Mucosa of rectum (tissue), 2 donors: ENCODE measurements around the gene LRMDA.

ENCODE experiments used
- H3K27ac ChIP-seq, 2 donors: one replicate each; pipeline ENCODE4 v1.7.0; 2013; ENCODE audit warnings: inconsistent platforms in 2 of 2, low read depth in 2 of 2, low read length in 2 of 2
- H3K27me3 ChIP-seq, 2 donors: one replicate each; pipeline ENCODE4 v1.7.0; 2013; ENCODE audit warnings: low read length in 2 of 2; ENCODE audit not compliant: control insufficient read depth in 2 of 2, insufficient read depth in 2 of 2
- H3K36me3 ChIP-seq, 2 donors: one replicate each; pipeline ENCODE4 v1.7.0; 2013; ENCODE audit warnings: low read length in 2 of 2; ENCODE audit not compliant: control insufficient read depth in 2 of 2, insufficient read depth in 2 of 2
- H3K4me1 ChIP-seq, 2 donors: one replicate each; pipeline ENCODE4 v1.7.0; 2013; ENCODE audit warnings: low read length in 2 of 2, mild to moderate bottlenecking in 1 of 2; ENCODE audit not compliant: control insufficient read depth in 2 of 2, insufficient read depth in 2 of 2
- H3K4me3 ChIP-seq, 2 donors: one replicate each; pipeline ENCODE4 v1.7.0; 2013; ENCODE audit warnings: low read length in 2 of 2
- H3K9ac ChIP-seq, 2 donors: one replicate each; pipeline ENCODE4 v1.7.0; 2013; ENCODE audit warnings: low read length in 2 of 2, low read depth in 1 of 2, mild to moderate bottlenecking in 1 of 2
- H3K9me3 ChIP-seq, 2 donors: one replicate each; pipeline ENCODE4 v1.7.0; 2013; ENCODE audit warnings: low read length in 2 of 2; ENCODE audit not compliant: control insufficient read depth in 2 of 2
- donor health status: healthy.
- donor health status: Normal muscosa, but diverticular disease.

LRMDA gene

DNA sequence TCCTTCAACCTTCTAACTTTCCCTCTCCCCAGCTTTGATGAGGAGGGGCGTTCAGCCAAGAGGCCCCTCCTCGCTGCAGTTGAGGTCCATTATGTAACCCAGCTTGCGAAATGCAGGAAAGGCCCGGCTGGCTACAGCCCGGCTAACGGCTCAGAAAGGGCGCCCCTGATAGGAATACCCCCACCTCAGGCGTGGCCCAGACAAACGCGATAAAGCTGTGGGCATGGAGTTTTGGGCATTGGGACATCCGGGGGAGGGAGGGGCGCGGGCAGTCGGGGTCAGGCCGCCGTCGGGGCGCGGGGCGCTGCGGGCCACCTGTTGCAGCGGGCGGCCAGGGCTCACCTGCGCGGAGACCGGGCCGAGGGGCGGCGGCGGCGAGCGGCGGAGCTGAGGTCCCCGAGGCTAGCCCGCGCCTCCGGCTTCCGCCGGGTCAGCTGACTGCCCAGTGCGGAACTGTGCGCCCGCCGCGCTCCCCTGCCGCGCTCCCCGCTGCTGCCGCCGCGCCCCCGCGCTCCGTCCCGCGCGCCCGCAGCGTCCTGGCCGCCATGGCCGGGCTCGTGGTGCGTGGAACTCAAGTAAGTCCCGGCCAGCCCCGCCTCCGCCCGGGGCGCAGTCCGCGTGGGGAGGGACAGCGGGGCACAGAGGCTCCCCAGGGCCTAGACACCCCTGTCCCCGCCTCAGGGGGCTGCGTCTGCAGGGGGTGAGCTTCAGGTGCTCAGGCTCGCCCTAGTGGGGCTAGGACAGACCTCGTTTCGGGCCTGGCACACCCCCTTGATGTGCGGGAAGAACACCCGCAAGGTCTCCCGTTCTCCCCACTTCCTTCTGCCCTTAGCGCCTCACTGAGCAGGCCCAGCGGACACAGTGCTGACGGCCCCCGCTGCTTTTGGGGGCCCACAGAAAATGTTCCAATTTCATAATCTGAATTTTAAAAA, at the start of gene LRMDA:
Gene LRMDA, plus strand, starts transcription at position 445 of the 932 bp plus-strand sequence.
- peak within 1 kb of the TSS; percentile 74 to 76 for H3K4me3 ChIP-seq

DNA sequence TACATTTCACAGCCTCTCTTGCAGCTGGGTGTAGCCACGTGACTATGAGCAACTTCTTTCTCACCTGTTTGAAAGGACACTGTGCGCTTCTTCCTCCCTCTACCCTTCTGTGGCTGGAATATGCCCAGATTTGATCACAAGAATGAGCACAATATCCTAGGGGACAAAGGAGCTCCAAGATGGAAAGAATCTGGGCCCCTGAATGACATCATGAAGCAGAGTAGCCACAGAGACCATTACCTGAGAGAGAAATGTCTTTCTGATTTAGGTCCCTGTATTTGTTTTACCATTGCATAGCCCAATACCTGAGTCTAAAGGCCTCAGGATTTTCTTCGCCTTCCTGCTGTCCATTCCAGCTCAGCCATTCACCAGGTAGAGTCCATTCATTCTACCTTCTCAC, 45.3 kb upstream of the LRMDA start:
- no peaks in the 10 kb centered on the region for H3K4me1 ChIP-seq

More for the DNA sequence above, at the start of gene LRMDA:
- Histone ChIP-seq H3K27me3 (no peaks in the 10 kb centered on the region), H3K27ac (peak within 1 kb of the TSS; percentile 48 to 64), H3K36me3 (no peaks in the 10 kb centered on the region), H3K4me1 (peaks cover 12 to 14% of the 10 kb centered on the region in 2 donors), H3K9me3 (no peaks in the 10 kb centered on the region), H3K9ac (peak within 1 kb of the TSS; percentile 70 to 78)

DNA sequence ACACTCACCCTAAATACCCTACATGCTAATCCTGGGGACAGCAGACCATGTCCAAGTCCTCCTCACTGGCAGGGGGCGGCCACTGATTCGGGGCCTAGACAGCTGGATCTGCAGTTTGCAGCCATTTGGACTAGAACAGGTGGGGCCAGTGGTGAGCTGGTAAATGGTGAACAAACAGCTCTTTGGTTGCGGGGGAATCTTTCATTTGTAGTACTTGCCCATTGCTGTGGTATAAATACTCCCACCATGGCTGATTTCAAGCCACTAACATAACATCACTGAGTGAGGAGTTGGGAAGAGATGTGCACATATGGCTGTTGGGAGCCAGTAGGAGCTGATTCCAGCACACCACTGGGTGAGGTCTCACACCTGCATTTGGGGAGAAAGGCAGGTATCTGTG, 43.3 kb upstream of the LRMDA start:
- Histone ChIP-seq H3K9ac (no peak overlapping the region), H3K4me1 (no peaks in the 10 kb centered on the region), H3K36me3 (no peaks in the 10 kb centered on the region), H3K9me3 (peaks cover 0 to 2% of the 10 kb centered on the region in 2 donors), H3K27ac (no peak overlapping the region), H3K27me3 (no peaks in the 10 kb centered on the region), H3K4me3 (no peak overlapping the region)

More for the DNA sequence above, 45.3 kb upstream of the LRMDA start:
- H3K9me3 ChIP-seq: peaks cover 0 to 2% of the 10 kb centered on the region in 2 donors
- H3K36me3 ChIP-seq: no peaks in the 10 kb centered on the region
- H3K27ac ChIP-seq: no peak overlapping the region
- no peaks in the 10 kb centered on the region for H3K27me3 ChIP-seq
- no peak overlapping the region for H3K9ac ChIP-seq
- H3K4me3 ChIP-seq: no peak overlapping the region

GRCh38 chr10:75390178-75390577, 41.2 kb upstream of the LRMDA start:
- no peaks in the 10 kb centered on the region for H3K4me1 ChIP-seq
- no peak overlapping the region for H3K9ac ChIP-seq
- H3K27ac ChIP-seq: no peak overlapping the region
- H3K27me3 ChIP-seq: no peaks in the 10 kb centered on the region
- no peak overlapping the region for H3K4me3 ChIP-seq
- H3K36me3 ChIP-seq: no peaks in the 10 kb centered on the region
- peaks cover 0 to 2% of the 10 kb centered on the region in 2 donors for H3K9me3 ChIP-seq

- Histone ChIP-seq H3K9me3 (no peaks in the 10 kb centered on the region), H3K4me3 (no peak overlapping the region), H3K9ac (no peak overlapping the region), H3K27ac (no peak overlapping the region), H3K36me3 (no peaks in the 10 kb centered on the region), H3K4me1 (peaks cover 0 to 2% of the 10 kb centered on the region in 2 donors), H3K27me3 (peaks cover 0 to 5% of the 10 kb centered on the region in 2 donors)
Observed at GRCh38 chr10:75392271-75392670, 39.2 kb upstream of the LRMDA start.

DNA sequence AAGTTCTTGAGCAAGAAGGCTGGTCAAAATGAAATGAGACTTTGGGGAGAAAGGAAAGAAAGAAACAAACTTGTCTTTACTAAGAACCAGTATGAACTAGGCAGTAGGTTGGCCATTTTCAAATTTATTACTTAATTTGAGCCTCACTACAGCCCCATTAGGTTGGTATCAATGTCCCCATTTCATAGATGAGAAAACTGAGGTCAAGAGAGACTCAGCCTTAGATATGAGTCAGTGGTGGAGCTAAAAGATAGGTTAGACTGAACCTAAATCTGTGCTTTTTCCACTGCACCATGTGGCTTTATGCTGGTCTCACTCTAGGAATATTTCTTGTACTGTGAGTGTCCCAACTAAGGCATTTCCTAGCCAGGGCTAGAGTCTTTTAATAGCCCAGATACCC, 38.7 kb upstream of the LRMDA start:
- no peaks in the 10 kb centered on the region for H3K9me3 ChIP-seq
- H3K4me3 ChIP-seq: no peak overlapping the region
- no peaks in the 10 kb centered on the region for H3K36me3 ChIP-seq
- H3K27me3 ChIP-seq: peaks cover 0 to 5% of the 10 kb centered on the region in 2 donors
- no peak overlapping the region for H3K27ac ChIP-seq
- H3K9ac ChIP-seq: no peak overlapping the region
- peaks cover 0 to 2% of the 10 kb centered on the region in 2 donors for H3K4me1 ChIP-seq

DNA sequence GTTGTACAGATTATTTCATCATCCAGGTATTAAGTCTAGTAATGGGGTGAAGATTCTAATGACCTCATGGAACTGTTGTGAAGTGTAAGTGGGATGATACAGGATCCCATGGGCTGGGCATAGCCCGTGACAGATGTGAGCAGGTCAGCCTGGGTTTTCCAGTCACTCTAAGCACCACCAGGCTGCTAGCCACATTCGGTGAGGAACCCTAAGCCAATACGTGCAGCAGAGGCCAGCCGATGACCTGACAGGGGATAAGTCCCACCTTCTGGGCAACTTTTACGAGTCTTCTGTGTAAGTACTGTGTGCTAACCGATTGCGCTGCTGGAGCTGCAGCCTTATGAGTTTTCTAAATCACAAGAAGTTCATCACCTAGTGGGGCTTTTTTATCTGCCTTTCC, 37.2 kb upstream of the LRMDA start:
- no peak overlapping the region for H3K4me3 ChIP-seq
- no peak overlapping the region for H3K27ac ChIP-seq
- no peaks in the 10 kb centered on the region for H3K9me3 ChIP-seq
- peaks cover 0 to 2% of the 10 kb centered on the region in 2 donors for H3K4me1 ChIP-seq
- H3K9ac ChIP-seq: no peak overlapping the region
- peaks cover 0 to 5% of the 10 kb centered on the region in 2 donors for H3K27me3 ChIP-seq
- no peaks in the 10 kb centered on the region for H3K36me3 ChIP-seq

- Histone ChIP-seq H3K27me3 (peaks cover 0 to 5% of the 10 kb centered on the region in 2 donors), H3K36me3 (no peaks in the 10 kb centered on the region), H3K9ac (peak overlapping the region in 1 of 2 donors; percentile 77), H3K27ac (peak overlapping the region; percentile 65 to 73), H3K4me1 (peaks cover 0 to 5% of the 10 kb centered on the region in 2 donors), H3K9me3 (no peaks in the 10 kb centered on the region), H3K4me3 (peak overlapping the region; percentile 58 to 70)
Observed at GRCh38 chr10:75395066-75395931, 36.1 kb upstream of the LRMDA start.

DNA sequence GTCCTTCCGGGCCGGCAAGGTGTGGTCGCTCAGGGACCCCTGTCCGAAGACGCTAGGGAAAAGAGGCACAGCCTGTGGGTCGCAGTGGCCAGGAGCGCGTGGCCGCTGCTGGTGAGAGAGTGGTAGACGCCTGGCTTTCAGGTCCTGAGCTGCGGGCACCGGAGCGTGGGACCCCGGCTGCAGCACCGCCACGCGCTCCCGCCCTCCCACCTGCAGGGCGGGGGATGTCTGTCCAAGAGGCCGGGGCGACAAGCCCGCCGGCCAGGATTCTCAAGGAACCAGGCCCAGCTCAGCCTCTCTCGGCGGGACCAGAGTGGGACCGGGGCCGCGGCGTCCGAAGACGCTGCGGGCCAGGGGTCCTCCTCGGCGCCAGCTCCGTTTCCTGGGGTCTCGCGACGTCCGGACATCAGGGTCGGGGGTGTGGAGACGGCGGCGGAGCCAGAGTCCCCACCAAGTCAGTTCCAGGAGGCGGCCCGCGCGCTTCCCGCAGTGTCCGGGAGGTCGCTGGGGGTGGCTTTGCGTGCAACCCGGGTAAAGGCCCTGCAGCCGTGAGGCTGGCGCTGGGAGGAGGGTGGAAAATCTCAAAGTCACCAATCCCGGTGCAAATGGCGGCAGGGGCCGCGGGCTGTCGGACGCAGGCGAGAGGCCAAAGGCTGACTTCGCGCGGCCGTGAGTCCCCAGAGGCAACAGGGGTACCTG, 35.3 kb upstream of the LRMDA start:
- Histone ChIP-seq H3K9me3 (no peaks in the 10 kb centered on the region), H3K9ac (peak overlapping the region; percentile 65 to 77), H3K27me3 (peaks cover 0 to 5% of the 10 kb centered on the region in 2 donors), H3K4me3 (peak overlapping the region; percentile 58 to 70), H3K27ac (peak overlapping the region; percentile 65 to 73), H3K4me1 (peaks cover 0 to 6% of the 10 kb centered on the region in 2 donors), H3K36me3 (no peaks in the 10 kb centered on the region)
